ENCODE measurements around the gene VPS52.
"Not testable (repeated sequence)": the region's sequence is repeated elsewhere in the genome, so short reads cannot be mapped to it uniquely, and the experiment has no call there.

Gene VPS52

GRCh38 chr6:33299237-33299944 lies 27.7 kb upstream of the VPS52 start:
- DNase-seq, result peak; percentile 96

GRCh38 chr6:33298773-33299236 lies 27.1 kb upstream of the VPS52 start, which contains the start of gene RGL2:
Gene RGL2, minus strand, starts transcription at chr6:33298942. Its CDS starts 332 bp downstream, at chr6:33298610.
- DNase-seq, result peak; percentile 68

DNA sequence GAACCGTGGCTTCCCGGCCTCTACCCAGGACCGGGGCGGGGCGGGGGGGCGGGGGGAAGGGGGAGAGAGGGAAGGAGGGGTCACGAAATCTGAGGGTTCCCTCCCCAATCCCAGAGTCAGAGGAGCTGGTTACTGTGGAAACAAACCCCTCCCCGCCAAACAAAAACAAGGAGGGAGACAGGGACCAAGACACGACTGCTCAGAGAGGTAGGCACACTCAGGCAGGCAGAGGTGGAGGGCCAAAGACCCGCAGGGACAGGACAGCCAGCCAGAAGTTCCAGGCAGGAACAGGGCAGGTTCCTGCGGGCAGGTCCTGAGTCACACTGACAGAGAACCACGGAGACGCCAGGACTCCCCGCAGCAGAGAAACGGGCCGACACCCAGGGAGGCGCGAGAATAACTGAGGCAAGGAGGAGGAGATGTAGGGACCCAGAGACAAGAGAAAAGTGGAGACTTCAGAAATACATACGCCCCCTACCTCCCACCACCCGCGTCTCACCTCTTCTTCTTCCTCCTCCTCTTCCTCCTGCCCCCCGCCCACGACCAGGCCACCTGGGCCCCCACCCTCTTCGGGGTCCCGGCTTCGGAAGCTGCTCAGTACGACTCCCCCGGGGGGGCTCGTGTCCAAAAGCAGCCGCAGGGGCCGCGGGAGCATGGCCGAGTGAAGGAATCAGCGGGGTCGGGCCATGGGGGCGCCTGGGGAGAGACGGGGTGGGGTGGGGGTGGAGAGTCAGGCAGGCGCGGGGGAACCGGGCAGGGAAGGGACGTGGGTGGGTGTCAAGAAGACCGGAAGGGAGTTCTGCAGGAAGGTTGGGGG lies 26.5 kb upstream of the VPS52 start:
- peak; percentile 78 for DNase-seq

DNA sequence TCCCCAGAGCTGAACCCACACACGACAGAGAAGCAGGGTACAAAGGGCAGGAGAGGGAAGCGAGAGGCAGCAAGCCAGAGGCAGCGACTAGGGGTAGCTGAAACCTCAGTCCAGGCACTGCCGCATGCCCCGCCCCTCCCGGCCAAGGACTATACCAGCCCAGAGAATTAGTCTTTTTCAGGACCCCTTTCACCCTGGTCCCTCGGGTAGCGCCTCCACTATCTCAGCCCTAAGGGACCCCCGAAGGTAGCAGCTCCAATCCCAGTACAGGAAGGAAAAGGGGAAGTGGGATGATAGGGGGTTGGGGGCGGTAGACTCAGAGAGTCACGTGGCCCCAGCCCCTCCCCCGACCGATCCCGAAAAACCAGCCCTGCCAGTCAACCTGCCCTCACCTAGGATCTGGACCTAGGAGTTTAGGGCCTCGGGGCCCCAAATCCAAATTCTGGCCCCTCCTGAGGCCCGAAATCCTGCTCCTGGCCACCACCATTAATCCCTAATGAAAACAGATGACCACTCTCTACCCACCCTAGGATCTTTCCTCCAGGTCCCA lies 25.8 kb upstream of the VPS52 start:
- no peak for DNase-seq

GRCh38 chr6:33296797-33297405 lies 25.2 kb upstream of the VPS52 start:
- DNase-seq, result no peak

GRCh38 chr6:33295621-33296369 lies 24.1 kb upstream of the VPS52 start:
- DNase-seq, result no peak

GRCh38 chr6:33294086-33294823 lies 22.6 kb upstream of the VPS52 start:
- no peak for DNase-seq

DNA sequence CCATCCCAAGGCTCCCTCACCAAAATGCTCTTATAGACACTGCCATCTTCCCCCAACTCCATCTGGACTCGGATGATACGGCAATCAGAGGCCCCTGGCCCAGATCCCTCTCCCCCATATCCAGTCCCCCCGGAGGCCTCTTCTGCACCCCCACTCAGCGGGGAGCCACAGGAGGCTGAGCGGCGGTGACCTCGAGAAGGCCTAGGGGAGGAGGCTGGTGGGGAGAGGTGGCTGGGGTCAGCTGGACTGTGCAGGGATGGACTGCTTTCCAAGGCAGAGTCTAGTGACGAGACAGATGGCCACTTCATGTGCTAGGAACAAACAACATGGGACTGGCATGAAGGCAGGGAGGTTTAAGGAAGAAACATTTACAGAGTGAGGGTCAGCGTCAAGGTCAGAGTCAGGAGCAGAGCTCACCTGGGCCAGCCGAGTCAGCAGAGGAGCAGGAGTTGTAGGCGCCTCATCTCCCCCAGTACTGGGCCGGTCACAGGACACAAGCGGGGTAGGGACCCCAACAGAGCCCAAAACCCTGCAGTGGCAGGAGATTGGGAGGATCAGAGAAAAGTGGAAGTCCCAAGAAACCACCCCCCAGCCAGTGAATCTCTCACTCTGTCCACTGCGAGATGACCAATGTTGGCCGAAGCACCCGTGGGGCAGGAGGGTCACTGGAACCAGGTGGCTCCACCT lies 21.5 kb upstream of the VPS52 start:
- no peak for DNase-seq

DNA sequence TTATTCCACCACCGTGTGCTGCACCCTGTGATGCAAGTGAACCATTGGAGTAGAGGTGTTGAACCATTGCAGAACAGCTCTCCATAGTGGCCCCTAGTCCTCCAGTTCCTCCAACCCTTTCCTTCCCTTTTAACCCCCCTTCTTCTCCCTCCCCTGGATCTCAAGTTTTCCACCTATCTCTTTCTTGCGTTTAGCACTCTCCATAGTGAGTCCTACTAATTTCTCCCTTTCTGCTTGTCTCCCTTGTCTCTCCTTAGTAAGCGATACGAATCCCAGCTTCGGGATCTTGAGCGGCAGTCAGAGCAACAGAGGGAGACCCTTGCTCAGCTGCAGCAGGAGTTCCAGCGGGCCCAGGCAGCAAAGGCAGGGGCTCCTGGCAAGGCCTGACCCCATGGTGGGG lies 18.8 kb upstream of the VPS52 start:
- DNase-seq, result no peak

- no peak for DNase-seq
Measured at GRCh38 chr6:33289784-33290315, 18.2 kb upstream of the VPS52 start.

DNA sequence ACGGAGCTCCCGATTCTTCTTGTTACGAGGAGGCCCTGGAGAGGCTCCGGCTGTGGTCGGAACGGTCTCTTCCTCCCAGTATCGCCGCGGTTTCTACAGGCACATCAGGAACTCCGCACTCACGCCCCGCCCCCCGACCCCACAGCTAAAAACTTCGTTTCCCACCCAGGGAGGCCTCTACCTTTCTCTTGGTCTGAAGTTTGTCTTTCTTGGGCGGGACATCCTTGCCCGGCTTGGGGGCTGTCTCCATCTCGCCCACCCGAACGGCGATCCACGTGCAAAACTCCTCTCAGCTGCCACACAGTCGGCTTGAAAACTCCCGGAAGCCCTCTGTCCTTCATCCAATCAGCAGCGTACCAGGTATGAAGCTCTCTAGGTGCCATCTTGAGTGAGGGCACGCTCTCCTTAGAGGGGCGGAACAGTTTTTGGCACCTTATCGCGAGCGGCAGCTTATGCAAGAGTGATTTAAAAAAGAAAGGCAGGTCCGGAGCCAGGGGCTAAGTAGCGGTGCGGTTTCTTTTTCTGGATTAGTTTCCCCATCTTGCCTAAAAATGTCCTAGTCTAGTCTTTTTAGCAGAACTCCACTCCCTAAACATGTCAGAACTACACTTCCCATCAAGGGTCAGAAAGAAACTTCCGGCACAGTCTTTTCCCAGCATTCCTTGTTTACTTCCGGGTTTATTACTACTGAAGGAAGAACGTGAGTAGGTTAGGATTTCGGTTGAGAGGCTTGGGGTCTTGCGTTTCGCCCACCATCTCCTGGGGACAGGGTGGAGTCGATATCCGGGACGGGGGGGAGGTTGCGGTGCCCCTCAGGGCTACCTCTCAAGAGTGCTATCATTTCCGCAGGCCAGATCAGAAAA lies 17.5 kb upstream of the VPS52 start, which contains the start of the genes PFDN6 and WDR46:
Gene PFDN6 (plus strand): TSS at position 681 of the 863 bp plus-strand sequence. CDS start 256 bp downstream, outside the sequence.
Gene WDR46 (minus strand): TSS at position 319 of the 863 bp plus-strand sequence. CDS start 69 bp downstream, at position 250.
- peak; percentile 91 for DNase-seq

- no peak for DNase-seq
Measured at GRCh38 chr6:33288141-33288920, 16.7 kb upstream of the VPS52 start.

DNA sequence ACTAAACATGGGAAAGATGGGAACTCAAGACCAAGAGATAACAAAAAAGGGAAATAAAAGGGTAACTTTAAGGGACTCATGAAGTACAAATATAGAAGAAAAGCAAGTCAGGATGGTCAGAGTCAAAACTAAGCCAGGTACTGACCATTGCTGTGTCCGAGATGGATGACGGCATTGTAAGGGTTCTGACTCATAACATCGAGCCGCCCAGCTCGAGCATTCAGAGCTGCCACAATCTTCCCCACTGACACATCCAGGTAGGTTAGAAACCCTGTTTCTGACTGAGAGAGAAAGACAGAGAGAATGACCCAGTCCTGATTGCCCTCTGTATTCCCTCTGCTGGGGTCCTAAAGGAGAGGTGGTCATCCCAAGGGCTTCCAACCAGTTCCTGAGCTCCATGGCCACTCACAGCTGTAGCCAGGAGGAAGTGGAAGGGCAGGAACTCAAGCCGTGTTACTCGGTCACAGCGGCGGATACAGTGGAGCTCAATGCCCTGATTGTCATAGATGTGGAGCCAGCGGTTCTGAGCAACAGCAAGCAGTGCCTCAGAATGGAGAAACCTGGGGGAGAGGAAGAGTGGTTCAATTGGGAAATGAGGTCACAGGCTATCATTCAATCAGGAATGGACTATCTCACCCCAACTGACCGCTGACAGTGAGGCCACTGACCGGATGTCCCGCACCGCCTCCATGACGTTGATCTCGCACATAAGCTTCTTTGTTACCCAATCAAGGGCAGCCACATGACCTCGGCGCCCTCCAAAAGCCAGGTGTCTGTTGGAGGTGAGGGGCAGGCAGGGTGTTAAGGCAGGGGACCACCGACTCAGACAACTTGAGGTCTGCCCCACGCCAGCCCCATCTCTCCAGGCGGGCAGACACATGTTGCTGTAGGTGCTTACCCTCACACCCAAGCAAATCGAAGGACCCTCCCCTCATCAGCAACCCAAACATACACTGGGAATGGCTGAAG lies 15.6 kb upstream of the VPS52 start:
- DNase-seq, result no peak

- DNase-seq, result not testable (repeated sequence)
Measured at GRCh38 chr6:33285214-33285613, 13.5 kb upstream of the VPS52 start.

GRCh38 chr6:33280539-33280938 lies 8.9 kb upstream of the VPS52 start:
- no peak for DNase-seq

- DNase-seq, result no peak
Measured at GRCh38 chr6:33279971-33280511, 8.4 kb upstream of the VPS52 start.

GRCh38 chr6:33279257-33279695 lies 7.6 kb upstream of the VPS52 start:
- no peak for DNase-seq
